ENCODE results near the gene ADCY1.

The ADCY1 gene

GRCh38 chr7:45625714-45626440 lies 51.7 kb downstream of the ADCY1 start:
- no peak for DNase-seq

- no peak for DNase-seq
Measured at GRCh38 chr7:45626441-45627430, 52.6 kb downstream of the ADCY1 start.

- DNase-seq: no peak
Measured at GRCh38 chr7:45627691-45628456, 53.7 kb downstream of the ADCY1 start.

GRCh38 chr7:45631569-45631968 lies 57.4 kb downstream of the ADCY1 start:
- DNase-seq: no peak

- DNase-seq: no peak
Measured at GRCh38 chr7:45636733-45637132, 62.6 kb downstream of the ADCY1 start.

GRCh38 chr7:45638916-45639315 lies 64.7 kb downstream of the ADCY1 start:
- no peak for DNase-seq

- no peak for DNase-seq
Measured at GRCh38 chr7:45642044-45642443, 67.9 kb downstream of the ADCY1 start.

- no peak for DNase-seq
Measured at GRCh38 chr7:45643630-45644029, 69.5 kb downstream of the ADCY1 start.

- DNase-seq: no peak
Measured at GRCh38 chr7:45644237-45644636, 70.1 kb downstream of the ADCY1 start.

- no peak for DNase-seq
Measured at GRCh38 chr7:45645141-45645969, 71.2 kb downstream of the ADCY1 start.

GRCh38 chr7:45646207-45646821 lies 72.1 kb downstream of the ADCY1 start:
- DNase-seq: no peak

GRCh38 chr7:45646996-45647825 lies 73.0 kb downstream of the ADCY1 start:
- no peak for DNase-seq

GRCh38 chr7:45647967-45648670 lies 74.0 kb downstream of the ADCY1 start:
- DNase-seq: no peak

GRCh38 chr7:45648671-45648995 lies 74.5 kb downstream of the ADCY1 start:
- no peak for DNase-seq

GRCh38 chr7:45649560-45650346 lies 75.6 kb downstream of the ADCY1 start:
- DNase-seq: no peak

GRCh38 chr7:45650404-45651394 lies 76.5 kb downstream of the ADCY1 start:
- DNase-seq: no peak

GRCh38 chr7:45651540-45651939 lies 77.4 kb downstream of the ADCY1 start:
- no peak for DNase-seq

- no peak for DNase-seq
Measured at GRCh38 chr7:45652630-45653029, 78.5 kb downstream of the ADCY1 start.

Data from COR-L47 (cell line).